Fibroblast of skin of abdomen (primary cell): ENCODE results near the gene GSTCD. TPM values are rescaled to one million over a fixed set of nuclear protein-coding genes. Genes with fewer than 3 reads are reported as not detected.
A peak's percentile ranks its signal among the peaks of the same experiment; 100 is the strongest.
"Not testable (repeated sequence)": the region's sequence is repeated elsewhere in the genome, so short reads cannot be mapped to it uniquely, and the experiment has no call there.

Experiments used
- DNase-seq: peaks from one replicate; pipeline ENCODE4 v3.0.0-alpha.2; 2013
- polyA plus RNA-seq, 2 experiments: library from polyadenylated mRNA; unstranded; fragments of 120-200 nt; gene quantifications; one replicate each; pipeline ENCODE4 v1.2.1, GENCODE V29; 2013; ENCODE audit not compliant: insufficient read length in 2 of 2

The GSTCD gene
- polyA plus RNA-seq (2013, experiment 1 of 2; ENCODE audit: insufficient read length), result 6.0 TPM
- 5.9 TPM for polyA plus RNA-seq (2013, experiment 2 of 2; ENCODE audit: insufficient read length)

DNA sequence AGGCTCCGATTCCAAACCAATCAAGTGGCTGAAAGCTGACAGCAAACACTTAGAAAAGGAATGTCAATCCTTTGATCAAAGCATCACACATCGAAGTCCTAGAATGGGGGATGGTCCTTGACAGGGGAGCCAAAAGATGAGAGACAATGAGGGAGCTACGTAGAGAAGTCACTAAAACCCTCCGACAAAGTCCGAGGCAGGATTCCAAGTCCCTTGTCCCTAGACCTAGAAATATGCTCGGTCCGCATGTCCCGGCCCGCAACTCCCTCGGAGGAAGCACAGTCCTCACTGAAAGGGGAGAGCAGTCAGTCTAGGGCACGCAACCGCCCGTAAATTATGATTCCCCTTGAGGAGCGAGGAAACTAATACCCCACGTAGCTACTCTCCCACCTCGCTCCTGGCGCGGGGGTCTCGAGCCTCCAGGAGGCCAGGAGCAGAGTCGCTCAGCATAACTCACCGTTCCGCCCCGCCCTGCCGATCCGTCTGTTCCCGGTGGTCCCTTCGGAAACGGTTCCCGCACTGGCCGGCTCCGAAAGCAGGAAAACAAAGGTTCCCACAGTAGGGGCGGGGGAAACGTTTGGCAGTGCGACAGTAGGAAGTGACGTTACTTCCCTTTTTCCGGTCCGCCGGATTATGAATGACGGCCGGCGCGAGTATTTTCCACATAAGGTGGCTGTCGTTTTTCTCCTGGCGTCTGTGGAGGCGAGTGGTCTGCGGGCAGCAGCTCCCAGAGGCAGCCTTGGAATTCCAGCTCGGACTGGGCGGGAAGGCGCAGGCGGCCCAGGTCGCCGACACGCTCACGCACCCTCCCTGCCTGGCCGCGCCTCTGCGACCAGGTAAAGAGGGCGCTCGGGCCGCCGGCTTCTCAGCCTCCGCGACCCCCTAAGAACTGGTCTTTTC is at the start of gene GSTCD, which contains the start of gene INTS12:
GSTCD (plus strand) TSS at position 604 of the 900 bp plus-strand sequence. CDS start 8,830 bp downstream, outside the sequence.
INTS12 (minus strand) TSS at position 509 of the 900 bp plus-strand sequence. CDS start 8,684 bp downstream, outside the sequence.
- peak; percentile 92 for DNase-seq

DNA sequence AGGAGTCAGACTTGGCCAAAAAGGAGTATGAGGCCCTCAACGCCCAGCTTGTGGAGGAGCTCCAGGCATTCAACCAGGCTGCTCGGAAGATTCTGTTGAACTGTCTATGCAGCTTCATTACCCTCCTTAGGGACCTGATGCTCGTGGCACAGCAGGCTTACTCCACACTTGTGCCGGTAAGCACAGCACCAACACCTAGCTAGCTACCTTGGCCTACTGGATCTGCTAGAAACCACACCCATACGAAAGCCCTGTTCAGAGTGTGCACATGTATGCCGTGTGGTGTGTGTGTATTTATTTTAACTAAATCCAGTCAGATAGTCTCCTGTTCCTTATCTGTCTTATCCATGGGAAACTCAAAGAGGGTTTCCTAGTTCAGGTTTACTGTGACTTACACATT is 49.4 kb upstream of the GSTCD start:
- DNase-seq, result no peak

DNA sequence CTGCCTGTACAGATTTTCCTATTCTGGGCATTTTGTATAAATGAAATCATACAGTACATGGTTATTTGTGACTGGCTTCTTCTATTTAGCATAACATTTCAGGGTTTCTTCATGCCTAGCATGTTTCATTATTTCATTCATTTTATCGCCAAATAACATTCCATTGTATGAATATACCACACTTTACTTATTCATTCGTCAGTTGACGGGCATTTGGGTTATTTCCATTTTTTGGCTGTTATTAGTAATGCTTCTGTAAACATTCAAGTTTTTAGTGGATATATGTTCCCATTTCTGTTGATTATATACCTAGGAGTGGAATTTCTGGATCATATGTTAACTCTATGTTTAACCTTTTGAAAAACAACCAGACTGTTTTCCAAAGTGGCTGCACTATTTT is 47.6 kb upstream of the GSTCD start:
- DNase-seq, result no peak

DNA sequence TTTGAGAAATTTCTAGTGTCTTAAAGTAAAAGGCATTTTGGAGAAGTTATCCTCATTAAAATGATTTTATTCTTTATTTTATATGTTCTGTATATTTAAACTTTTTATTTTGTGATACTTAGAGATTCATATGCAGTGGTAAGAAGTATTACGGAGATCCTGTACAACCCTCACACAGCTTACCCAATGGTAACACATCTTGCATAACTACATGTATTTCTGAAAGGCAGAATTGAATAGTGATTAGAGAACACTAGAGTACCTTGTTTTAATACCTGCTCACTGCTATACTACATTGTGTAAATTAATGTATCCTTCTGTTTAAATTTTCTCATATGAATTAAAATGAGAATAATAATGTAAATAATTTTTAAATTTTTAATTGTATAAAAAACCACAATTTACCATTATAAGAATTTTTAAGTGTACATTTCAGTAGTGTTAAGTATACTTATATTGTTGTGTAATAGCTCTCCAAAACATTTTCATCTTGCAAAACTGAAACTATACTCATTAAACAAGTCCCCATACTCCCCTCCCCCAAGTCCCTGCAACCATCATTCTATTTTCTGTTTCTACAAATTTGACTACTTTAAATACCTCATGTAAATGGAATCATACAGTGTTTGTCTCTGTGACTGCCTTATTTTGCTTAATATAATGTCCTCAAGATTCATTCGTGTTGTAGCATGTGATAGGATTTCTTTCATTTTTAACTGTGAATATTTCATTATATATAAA is 45.5 kb upstream of the GSTCD start:
- no peak for DNase-seq

GRCh38 chr4:105666693-105667092 is 41.9 kb upstream of the GSTCD start:
- DNase-seq, result peak; percentile 14

- DNase-seq, result no peak
Measured at GRCh38 chr4:105670684-105671083, 37.9 kb upstream of the GSTCD start.

- no peak for DNase-seq
Measured at GRCh38 chr4:105671301-105671700, 37.3 kb upstream of the GSTCD start.

- no peak for DNase-seq
Measured at GRCh38 chr4:105674011-105674410, 34.6 kb upstream of the GSTCD start.

- no peak for DNase-seq
Measured at GRCh38 chr4:105677709-105678108, 30.9 kb upstream of the GSTCD start.

GRCh38 chr4:105679186-105679585 is 29.4 kb upstream of the GSTCD start:
- DNase-seq, result no peak

GRCh38 chr4:105683038-105683437 is 25.5 kb upstream of the GSTCD start:
- DNase-seq, result no peak

DNA sequence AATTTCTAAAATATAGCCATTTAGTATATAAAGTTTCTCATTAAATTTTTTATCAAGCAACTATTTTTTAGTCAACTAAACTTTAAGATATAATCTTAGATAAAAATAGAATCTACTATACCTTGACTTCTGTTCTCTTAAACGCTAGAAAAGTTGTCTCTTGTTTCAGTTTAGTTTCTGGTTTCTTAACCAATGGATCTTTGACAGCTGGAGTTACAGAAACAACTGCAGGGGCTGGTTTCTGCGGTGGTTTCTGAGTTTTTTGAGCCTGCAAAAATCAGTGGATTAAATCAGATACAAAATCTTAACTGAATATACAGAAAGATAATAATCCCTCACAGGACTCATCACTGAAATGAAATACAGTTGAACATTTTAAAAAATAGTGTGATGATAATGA is 22.0 kb upstream of the GSTCD start:
- DNase-seq, result no peak

DNA sequence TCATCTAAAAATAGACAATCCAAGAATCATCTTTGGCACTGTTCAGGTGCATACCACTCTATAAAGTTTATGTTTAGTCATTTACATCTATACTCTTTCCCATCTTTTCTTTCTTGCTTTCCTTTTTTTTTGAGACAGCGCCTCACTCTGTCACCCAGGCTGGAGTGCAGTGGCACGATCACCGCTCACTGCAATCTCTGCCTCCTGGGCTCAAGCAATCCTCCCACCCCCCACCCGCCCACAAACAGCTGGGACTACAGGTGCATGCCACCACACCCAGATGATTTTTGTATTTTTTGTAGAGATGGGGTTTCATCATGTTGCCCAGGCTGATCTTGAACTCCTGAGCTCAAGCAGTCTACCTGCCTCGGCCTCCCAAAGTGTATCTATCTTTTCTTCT is 13.8 kb upstream of the GSTCD start:
- not testable (repeated sequence) for DNase-seq

DNA sequence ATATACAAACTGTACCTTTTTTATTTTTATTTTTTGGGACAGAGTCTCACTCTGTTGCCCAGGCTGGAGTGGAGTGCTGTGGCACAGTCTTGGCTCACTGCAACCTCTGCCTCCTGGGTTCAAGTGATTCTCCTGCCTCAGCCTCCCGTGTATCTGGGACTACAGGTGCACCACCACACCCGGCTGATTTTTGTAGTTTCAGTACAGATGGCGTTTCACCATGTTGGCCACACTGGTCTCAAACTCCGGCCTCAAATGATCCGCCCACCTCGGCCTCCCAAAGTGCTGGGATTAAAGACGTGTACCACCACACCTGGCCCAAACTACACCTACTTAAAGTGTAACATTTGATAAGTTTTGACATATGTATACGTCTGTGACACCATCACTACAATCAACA is 12.8 kb upstream of the GSTCD start:
- not testable (repeated sequence) for DNase-seq

DNA sequence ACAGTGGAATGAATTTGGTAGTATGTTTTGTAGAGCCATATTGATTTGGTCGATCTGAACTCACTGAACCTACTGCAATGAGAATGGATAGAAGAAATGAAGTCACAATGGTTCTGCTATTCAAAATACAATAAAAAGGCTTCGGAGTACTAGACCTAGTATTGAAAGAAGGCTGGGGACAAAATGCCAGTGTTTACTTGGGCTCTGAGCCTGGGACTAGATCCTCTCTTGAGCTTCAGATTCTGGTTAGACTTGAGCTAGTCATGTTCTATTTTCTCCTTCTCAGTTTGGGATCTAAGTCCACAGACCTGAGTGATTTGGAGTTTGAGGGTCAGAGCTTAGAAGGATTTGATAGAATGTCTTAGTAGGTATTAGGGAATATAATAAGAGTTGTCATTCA is 10.0 kb upstream of the GSTCD start:
- DNase-seq, result no peak

- no peak for DNase-seq
Measured at GRCh38 chr4:105707782-105708180, 803 bp upstream of the GSTCD start.

GRCh38 chr4:105709081-105709450 is 482 bp downstream of the GSTCD start:
- peak; percentile 3 for DNase-seq

DNA sequence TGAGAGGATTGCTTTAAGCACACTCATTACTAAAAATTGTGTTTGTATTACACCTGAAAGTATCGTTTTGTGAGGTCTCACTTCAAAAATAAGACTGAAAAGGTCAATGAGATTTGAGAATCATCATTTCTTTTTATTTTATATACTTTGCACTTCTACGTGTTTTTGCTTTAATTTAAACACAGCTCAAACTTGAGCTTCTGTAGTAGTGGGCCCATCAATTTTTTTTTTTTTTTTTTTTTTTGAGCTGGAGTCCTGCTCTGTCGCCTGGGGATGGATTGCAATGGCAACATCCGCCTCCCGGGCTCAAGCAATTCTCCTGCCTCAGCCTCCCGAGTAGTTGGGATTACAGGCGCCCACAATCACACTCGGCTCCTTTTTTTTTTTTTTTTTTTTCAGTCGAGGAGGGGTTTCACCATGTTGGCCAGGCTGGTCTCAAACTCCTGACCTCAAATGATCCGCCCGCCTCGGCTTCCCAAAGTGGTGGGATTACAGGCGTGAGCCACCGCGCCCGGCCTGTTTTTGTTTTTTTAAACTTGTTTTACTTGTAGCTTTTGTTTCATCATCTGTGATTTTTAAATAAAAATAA is 1.5 kb downstream of the GSTCD start:
- no peak for DNase-seq

GRCh38 chr4:105710678-105711077 is 2.1 kb downstream of the GSTCD start:
- no peak for DNase-seq

DNA sequence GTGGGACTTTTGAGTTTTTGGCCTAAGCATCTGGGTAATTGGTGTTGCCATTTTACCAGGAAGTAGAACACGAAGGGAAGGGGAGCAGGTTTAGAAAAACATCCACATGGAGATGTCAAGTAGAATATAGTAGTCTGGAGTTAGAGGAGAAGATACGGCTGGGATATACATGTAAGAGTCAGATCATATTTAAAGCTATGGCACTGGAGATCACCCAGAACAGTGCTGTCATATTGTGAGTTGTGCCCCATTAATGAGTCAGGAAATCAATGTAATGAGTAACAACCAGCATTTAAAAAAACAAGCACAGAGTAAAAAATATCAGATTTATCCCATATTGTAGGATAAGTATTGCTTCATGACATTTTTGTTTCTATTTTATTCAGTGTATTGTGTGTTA is 4.2 kb downstream of the GSTCD start:
- no peak for DNase-seq

DNA sequence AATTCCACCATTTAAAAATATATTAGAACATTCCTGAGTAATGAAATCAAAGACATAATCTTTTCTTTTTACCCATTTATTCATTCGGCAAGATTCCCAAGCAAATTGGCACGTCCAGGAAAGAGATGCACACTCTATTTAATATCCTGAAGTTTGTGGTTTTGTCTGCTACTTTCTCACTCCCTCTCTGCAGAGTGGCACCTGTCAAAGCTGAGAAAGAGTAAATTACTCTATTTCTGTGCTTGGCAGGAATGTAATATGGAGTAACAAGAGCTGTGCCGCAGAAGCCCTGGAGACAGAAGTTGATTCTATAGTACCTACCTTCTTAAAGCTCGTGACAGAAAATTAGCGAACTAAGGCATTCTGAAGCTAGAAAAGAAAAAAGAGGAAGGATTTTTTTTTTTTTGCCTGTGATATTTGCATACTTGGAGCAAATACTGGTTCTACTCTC is 5.5 kb downstream of the GSTCD start:
- peak; percentile 26 for DNase-seq

DNA sequence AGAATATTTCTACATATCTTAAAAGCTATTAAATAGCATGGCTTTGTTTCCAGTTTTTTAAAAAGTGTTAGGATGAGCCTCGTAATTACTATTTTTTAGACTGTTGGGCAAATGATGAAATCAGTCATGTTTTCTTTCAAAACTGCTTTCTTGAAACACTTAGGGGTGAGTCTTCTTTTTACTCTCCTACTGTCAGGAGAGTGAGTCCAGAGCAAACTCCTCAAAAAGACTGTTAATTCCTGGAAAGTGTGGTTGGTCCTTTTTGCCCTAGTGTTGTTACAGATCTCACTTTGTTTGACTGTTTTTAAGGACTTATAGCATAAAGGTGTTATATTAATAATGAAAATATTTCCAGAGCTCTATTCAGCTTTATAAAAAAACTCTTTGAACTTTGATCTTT is 6.3 kb downstream of the GSTCD start:
- DNase-seq, result no peak

GRCh38 chr4:105715692-105716278 is 7.2 kb downstream of the GSTCD start:
- peak; percentile 38 for DNase-seq
